Measurements from ENCODE around the gene SLC45A3. TPM values are rescaled to one million over a fixed set of nuclear protein-coding genes. Genes with fewer than 3 reads are reported as not detected.
"Not testable (repeated sequence)": the region's sequence is repeated elsewhere in the genome, so short reads cannot be mapped to it uniquely, and the experiment has no call there.

SLC45A3 gene
- total and polyA plus RNA-seq, 2 donors (not counting 3 experiments of a cell fraction or from before 2014, with no cell fraction given) = 15.1 to 15.6 TPM

GRCh38 chr1:205636732-205637131 lies 43.6 kb downstream of the SLC45A3 start:
- Histone ChIP-seq H3K27me3 (ENCODE audit: control insufficient read depth in 2 of 2, insufficient read depth in 2 of 2, low read length in 2 of 2) (no peaks in the 10 kb centered on the region), H3K9me1 (replicated peaks; ENCODE audit: control insufficient read depth, extremely low read depth, insufficient read depth, low read length) (no peaks in the 10 kb centered on the region), H3K27ac (ENCODE audit: insufficient read depth, low read depth, low read length) (no peak overlapping the region), H3K9ac (replicated peaks; ENCODE audit: extremely low read depth, insufficient read depth, low read length) (no peak overlapping the region), H3K4me3 (replicated peaks in 1 of 3; ENCODE audit: insufficient read depth in 1 of 3, low read depth in 1 of 3, low read length in 3 of 3) (no peak overlapping the region), H3K9me3 (replicated peaks; ENCODE audit: control insufficient read depth, insufficient read depth, low read length) (no peaks in the 10 kb centered on the region), H3K79me2 (ENCODE audit: control insufficient read depth, insufficient read depth, low read length) (no peaks in the 10 kb centered on the region), H2AFZ (ENCODE audit: low read depth, low read length) (no peak overlapping the region), H3K4me2 (ENCODE audit: insufficient read depth, low read length) (no peak overlapping the region), H3K36me3 (ENCODE audit: control insufficient read depth in 2 of 2, extremely low read depth in 1 of 2, insufficient read depth in 2 of 2, low read length in 2 of 2) (no peaks in the 10 kb centered on the region), H3K4me1 (ENCODE audit: control insufficient read depth, extremely low read depth, insufficient read depth, low read length) (peaks cover 18% of the 10 kb centered on the region), H4K20me1 (replicated peaks; ENCODE audit: control insufficient read depth, extremely low read depth, insufficient read depth, low read length) (no peaks in the 10 kb centered on the region)
- TF ChIP-seq, protein P1, sequence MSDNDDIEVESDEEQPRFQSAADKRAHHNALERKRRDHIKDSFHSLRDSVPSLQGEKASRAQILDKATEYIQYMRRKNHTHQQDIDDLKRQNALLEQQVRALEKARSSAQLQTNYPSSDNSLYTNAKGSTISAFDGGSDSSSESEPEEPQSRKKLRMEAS (IDR thresholded peaks at IDR 0.05; ENCODE audit: insufficient read depth, insufficient read length) = no peak
- TF ChIP-seq GATA2 (IDR thresholded peaks at IDR 0.05; ENCODE audit: insufficient read depth, insufficient read length, low read depth, low read length) = no peak
- POLR2A ChIA-PET = interaction anchor here (0.6 kb wide), 1 partner anchor 51 kb away, joined by 3 read pairs; no protein-coding TSS in a partner anchor
- intact Hi-C loops (cut with micrococcal nuclease) (no loop called here), dilution Hi-C loops (cut with MboI; ENCODE audit: extremely low pct_ligation_motif_present, low sequenced_read_pairs) (no loop called here)
- no peak for FAIRE-seq
- CTCF ChIA-PET = interaction anchor here (0.9 to 3.1 kb wide), 8 partner anchors 22 to 341 kb away, joined by 3 to 21 read pairs (median 4); no protein-coding TSS in a partner anchor
- no peak for DNase-seq (ENCODE audit: low read depth, low spot score)
- no TSS peak for BruUV-seq (replicated peaks)

- H3K4me3 ChIP-seq (replicated peaks in 1 of 3; ENCODE audit: insufficient read depth in 1 of 3, low read depth in 1 of 3, low read length in 3 of 3); FAIRE-seq; H3K27me3 ChIP-seq (ENCODE audit: control insufficient read depth in 2 of 2, insufficient read depth in 2 of 2, low read length in 2 of 2); H3K36me3 ChIP-seq (ENCODE audit: control insufficient read depth in 2 of 2, extremely low read depth in 1 of 2, insufficient read depth in 2 of 2, low read length in 2 of 2); DNase-seq (ENCODE audit: low read depth, low spot score); intact Hi-C loops (cut with micrococcal nuclease); POLR2A ChIA-PET; H2AFZ ChIP-seq (ENCODE audit: low read depth, low read length); H3K9ac ChIP-seq (replicated peaks; ENCODE audit: extremely low read depth, insufficient read depth, low read length); H4K20me1 ChIP-seq (replicated peaks; ENCODE audit: control insufficient read depth, extremely low read depth, insufficient read depth, low read length); H3K9me1 ChIP-seq (replicated peaks; ENCODE audit: control insufficient read depth, extremely low read depth, insufficient read depth, low read length); H3K27ac ChIP-seq (ENCODE audit: insufficient read depth, low read depth, low read length); H3K4me2 ChIP-seq (ENCODE audit: insufficient read depth, low read length); H3K9me3 ChIP-seq (replicated peaks; ENCODE audit: control insufficient read depth, insufficient read depth, low read length); BruUV-seq (replicated peaks); dilution Hi-C loops (cut with MboI; ENCODE audit: extremely low pct_ligation_motif_present, low sequenced_read_pairs); H3K79me2 ChIP-seq (ENCODE audit: control insufficient read depth, insufficient read depth, low read length): not testable (repeated sequence)
- CTCF ChIA-PET = interaction anchor here (1.0 to 3.1 kb wide), 7 partner anchors 22 to 341 kb away, joined by 3 to 21 read pairs (median 5); no protein-coding TSS in a partner anchor
- peaks cover 18% of the 10 kb centered on the region for H3K4me1 ChIP-seq (ENCODE audit: control insufficient read depth, extremely low read depth, insufficient read depth, low read length)
These were observed 44.2 kb downstream of the SLC45A3 start for GRCh38 chr1:205636138-205636530.

Measured in endothelial cell of umbilical vein (primary cell).